Cardiac septum (tissue), 1 donor: ENCODE data around the gene CHFR. TPM values are rescaled to one million over a fixed set of nuclear protein-coding genes. Genes with fewer than 3 reads are reported as not detected.
"Not testable (repeated sequence)": the region's sequence is repeated elsewhere in the genome, so short reads cannot be mapped to it uniquely, and the experiment has no call there.

ENCODE experiments used
- DNase-seq: peaks from one replicate; pipeline ENCODE4 v3.0.0-alpha.2; 2020; ENCODE audit warnings: low spot score
- intact Hi-C: fragments of 100-400 bp; cut with DNase I; formaldehyde crosslinking; loops from one replicate; pipeline ENCODE4 v1.14.0; 2022
- total RNA-seq: library from RNA; stranded (reverse); fragmentation: NEBNext Ultra II Directional; extraction: Animal tissue kit (Norgen Biotek cat#: 25700); gene quantifications from one replicate; pipeline ENCODE4 v1.2.1, GENCODE V29; 2021
- donor health status: DM: no; HTN: no; CAD: no.

Gene CHFR
- total RNA-seq, 1 donor from 2014 or later: 22.5 TPM

DNA sequence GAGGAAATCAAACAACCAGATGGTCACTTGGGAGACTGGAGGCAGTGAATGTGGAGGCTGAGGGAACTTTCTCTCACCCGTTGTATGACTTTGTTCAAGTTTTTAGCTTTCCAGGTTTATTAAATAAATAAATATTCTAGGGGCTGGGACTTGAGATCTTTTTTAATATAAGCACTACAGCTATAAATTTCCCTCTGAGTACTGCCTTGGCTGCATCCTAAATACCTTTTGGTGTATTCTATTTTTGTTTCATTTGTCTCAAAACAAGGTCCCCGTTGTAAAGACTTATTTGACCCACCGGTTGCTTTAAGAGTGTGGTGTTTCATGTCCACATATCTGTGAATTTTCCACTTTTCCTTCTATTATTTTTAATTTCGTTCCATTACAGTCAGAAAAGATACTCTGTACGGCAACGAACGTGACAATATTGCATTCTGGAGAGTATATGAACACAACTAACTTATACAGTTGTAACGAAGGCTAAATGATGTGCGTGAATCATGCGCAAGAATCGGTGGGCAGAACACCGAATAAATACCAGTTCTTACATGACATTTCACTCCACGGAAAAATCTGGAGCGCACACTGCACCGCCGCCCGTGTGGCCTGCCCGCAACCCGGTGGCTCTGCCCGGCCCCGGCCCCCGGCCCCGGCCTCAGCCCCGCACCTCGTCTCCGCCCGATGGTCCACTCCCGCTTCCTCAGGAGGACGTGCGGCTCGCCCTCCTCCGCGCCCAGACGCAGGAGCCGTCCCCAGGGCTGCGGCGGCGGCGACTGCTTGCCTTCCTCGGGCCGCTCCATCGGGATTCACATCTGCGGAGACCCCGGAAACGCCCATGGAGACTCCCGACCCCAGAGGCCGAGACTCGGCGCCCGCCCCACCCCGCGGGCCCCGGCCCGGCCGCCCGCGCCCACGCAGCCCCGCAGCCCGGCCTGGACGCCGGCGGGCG is 602 bp downstream of the CHFR start:
- intact Hi-C loops: loop anchor here (2.0 to 5.0 kb wide), 2 partner anchors 58 to 125 kb away; partner anchors contain the start of genes ANKLE2 and GOLGA3
- no peak for DNase-seq

DNA sequence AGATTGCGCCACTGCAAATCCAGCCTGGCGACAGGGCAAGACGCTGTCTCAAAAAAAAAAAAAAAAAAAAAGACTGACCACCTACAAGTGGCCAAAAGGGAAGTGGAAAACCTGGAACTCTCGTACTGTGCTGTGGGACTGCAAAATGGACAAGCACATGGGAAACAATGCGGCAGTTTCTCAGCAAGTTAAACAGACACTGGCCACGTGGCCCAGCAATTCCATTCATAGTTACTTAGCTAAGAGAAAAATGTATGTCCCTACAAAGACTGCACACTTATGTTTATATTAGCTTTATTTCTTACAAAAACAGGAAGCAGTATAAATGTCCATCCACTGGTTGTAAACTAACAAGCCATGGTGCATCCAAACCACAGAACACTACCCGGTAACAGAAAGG is 5.6 kb downstream of the CHFR start:
- DNase-seq: no peak
- intact Hi-C loops: no loop called here

DNA sequence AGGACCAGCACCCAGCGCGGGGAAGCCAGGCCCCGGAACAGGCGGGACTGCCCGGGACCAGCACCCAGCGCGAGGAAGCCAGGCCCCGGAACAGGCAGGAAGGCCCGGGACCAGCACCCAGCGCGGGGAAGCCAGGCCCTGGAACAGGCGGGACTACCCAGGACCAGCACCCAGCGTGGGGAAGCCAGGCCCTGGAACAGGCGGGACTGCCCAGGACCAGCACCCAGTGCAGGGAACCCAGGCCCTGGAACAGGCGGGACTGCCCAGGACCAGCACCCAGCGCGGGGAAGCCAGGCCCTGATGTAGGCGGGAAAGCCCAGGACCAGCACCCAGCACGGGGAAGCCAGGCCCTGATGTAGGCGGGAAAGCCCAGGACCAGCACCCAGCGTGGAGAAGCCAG is 12.8 kb downstream of the CHFR start:
- intact Hi-C loops, DNase-seq: not testable (repeated sequence)

DNA sequence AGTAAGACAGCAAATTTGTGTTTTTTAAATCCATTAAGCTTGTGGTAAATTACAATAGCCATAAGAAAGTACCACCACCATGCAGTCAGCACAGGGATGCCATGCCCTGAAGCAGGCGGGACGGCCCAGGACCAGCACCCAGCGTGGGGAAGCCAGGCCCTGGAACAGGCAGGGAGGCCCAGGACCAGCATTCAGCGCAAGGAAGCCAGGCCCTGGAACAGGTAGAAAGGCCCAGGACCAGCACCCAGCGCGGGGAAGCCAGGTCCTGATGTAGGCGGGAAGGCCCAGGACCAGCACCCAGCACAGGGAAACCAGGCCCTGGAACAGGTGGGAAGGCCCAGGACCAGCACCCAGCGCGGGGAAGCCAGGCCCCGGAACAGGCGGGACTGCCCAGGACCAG is 13.2 kb downstream of the CHFR start:
- no peak for DNase-seq
- intact Hi-C loops: no loop called here

DNA sequence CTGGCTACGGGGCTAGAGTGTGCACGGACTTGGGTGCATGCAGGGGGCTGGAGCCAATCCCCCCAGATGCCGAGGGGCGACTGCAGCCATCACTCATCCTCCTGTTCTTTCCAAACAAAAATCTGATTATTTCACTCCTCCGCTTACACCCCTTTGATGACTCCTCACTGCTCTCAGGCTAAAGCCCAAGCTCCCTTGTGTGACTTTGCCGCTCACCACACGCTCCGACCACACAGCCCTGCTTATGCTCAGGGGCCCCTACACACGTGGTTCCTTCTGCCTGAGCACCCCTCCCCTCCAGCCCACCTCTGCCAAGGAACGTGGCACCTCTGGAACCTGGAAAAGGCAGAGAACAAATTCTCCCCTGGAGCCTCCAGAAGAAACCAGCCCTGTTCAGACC is 13.7 kb downstream of the CHFR start:
- DNase-seq: no peak
- intact Hi-C loops: no loop called here

DNA sequence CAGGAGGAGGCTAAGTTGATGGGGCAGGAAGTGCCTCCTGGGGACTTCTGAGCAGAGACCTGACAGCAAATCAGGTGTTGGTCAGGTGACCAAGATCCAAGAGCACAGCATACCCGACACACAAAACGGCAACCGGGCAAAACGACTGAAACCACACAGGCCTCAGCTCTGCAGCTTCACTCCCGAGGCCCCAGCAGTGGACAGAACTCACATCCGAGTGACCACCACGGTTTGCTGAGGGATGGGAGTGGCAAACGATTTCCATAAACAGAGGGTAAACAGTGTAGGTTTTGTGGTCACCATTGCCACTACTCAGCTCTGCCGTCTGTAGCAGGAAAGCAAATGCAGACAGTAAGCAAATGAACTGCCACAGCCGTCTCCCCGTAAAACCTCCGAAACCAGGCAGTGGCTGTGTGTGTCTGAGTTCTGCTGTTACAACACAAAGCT is 14.4 kb downstream of the CHFR start:
- intact Hi-C loops: no loop called here
- no peak for DNase-seq

DNA sequence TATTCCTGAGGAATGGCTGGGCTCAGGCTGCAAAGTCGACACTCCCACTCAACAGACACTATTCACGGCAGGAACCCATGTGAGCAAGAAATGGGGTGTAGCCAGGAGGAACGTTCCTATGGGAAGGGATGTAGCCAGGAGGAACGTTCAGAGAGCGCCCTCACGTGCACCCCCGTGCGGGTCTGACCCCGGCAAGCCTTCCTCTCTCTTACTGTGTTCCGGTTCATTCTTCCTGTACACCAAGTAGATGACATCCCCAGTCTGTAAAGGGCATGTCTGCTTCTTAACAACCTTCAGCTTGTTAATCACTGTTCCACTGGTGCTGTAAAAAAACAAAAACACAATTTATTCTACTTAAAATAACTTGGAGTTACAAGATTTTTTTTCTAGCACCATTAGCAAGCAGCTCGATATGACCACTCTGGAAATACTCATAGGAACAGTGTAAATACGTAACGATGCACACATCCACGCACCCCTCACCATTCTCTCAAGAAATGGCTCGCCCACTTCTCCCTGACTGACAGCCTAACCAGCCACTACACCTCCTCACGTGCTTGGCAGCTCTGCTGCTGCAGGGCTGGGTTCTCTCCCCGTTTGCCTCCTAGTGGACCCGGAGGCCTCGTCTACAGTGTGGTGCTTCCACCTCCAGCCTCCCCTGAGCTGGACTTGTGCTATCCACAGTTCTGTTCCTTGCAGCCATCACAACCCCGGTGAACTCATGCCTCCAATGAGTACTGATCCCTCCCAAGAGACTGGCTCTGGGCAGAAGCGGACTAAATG is 15.1 kb downstream of the CHFR start:
- intact Hi-C loops: no loop called here
- no peak for DNase-seq

DNA sequence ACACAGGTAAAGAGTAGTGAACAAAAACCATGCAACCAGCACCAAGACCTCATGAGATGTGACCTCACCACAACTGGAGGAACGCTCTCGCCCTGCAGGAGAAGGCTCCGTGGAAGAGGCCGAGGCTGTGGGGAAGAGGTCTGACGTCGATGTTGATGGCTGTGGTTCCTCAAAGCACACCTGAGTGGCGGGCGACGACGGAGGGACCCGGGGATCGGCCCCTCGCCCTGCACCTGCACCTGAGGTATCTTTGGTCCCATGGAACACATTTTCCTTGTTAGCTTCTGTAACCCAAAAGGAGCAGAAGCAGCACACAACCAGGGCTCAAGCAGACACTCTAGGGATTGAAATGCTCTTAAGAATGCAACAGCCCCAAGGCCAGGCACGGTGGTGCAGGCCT is 17.9 kb downstream of the CHFR start:
- intact Hi-C loops: no loop called here
- DNase-seq: no peak

DNA sequence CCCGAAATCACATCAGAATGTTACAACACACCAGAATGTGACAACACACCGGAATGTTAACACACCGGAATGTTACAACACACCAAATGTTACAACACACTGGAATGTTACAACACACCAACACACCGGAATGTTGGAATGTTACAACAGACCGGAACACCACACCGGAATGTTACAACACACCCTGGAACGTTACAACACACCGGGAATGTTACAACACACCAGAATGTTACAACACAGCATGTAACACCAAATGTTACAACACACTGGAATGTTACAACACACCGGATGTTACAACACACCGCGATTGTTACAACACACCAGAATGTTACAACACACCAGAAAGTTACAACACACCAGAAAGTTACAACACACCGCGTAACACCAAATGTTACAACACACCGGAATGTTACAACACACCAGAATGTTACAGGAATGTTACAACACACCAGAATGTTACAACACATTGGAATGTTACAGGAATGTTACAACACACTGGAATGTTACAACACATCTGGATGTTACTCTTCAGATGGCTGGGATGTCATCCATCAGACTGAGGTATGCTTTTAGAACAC is 21.1 kb downstream of the CHFR start:
- DNase-seq: no peak
- intact Hi-C loops: no loop called here

DNA sequence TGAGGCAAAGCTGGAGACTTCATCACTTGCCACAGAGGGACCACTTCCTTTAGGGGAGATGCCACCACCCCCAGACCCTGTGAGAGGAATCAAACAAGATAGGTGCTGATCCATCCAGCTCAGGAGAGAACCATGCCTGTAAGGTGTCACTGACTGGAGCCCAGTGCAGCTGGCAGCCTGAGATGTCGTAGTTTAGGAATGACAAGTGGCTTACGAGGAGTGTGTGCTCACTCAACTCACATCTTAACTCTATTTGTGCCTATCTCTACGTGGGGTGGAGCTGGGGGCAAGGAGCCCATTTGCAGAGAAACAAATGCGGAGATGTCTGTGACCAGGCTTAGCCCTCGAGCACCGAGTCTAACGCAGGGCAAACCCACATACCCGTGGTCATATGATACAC is 25.8 kb downstream of the CHFR start:
- intact Hi-C loops: no loop called here
- no peak for DNase-seq

DNA sequence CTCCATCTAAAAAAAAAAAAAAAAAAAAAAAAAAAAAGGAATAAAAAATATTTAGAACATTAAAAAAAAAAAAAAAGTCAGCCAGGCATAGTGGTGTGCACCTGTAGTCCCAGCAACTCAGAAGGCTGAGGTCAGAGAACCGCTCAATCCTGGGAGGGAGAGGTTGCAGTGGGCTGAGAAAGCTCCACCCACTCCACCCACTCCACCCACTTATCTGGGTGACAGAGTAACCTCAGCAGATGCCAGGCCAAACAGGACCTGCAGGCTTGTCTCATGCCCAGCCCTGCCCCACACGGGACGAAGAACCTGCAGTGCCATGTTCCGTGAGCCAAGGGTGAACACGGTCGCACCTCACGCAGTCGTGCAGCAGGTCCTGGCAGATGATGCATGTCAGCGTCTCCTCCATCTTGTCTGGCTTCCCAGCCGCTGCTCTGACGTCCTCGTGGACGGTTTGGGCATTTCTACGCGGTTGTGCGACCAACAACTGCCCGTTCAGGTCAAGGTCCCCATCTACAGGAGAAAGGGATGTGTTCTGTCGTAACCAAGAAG is 28.6 kb downstream of the CHFR start:
- intact Hi-C loops: no loop called here
- DNase-seq: no peak

DNA sequence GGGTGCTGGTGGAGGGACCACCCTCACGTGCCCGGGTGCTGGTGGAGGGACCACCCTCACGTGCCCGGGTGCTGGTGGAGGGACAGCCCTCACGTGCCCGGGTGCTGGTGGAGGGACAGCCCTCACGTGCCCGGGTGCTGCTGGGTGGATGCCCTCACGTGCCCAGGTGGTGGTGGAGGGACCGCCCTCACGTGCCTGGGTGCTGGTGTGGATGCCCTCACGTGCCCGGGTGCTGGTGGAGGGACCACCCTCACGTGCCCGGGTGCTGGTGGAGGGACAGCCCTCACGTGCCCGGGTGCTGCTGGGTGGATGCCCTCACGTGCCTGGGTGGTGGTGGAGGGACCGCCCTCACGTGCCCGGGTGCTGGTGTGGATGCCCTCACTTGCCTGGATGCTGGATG is 30.4 kb downstream of the CHFR start:
- intact Hi-C loops, DNase-seq: not testable (repeated sequence)

DNA sequence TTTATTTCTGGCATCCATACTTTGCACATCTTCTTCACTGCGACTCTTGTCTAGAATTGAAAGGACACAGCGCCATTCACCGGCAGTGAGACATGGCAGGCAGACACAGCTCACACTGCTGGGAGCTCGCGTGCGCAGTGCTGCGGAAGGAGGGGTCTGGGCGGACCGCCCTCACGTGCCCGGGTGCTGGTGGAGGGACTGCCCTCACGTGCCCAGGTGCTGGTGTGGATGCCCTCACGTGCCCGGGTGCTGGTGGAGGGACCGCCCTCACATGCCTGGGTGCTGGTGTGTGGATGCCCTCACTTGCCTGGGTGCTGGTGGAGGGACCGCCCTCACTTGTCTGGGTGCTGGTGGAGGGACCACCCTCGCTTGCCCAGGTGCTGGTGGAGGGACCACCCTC is 30.8 kb downstream of the CHFR start:
- DNase-seq: no peak
- intact Hi-C loops: no loop called here

DNA sequence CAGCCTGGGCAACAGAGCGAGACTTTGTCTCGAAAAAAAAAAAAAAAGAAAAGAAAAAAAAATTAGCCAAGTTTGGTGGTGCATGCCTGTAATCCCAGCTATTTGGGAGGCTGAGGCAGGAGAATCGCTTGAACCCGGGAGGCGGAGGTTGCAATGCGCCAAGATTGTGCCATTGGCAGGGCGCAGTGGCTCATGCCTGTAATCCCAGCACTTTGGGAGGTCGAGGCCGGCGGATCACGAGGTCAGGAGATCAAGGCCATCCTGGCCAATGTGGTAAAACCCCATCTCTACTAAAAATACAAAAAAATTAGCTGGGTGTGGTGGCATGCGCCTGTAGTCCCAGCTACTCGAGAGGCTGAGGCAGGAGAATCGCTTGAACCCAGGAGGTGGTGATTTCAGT is 32.2 kb downstream of the CHFR start:
- intact Hi-C loops, DNase-seq: not testable (repeated sequence)

DNA sequence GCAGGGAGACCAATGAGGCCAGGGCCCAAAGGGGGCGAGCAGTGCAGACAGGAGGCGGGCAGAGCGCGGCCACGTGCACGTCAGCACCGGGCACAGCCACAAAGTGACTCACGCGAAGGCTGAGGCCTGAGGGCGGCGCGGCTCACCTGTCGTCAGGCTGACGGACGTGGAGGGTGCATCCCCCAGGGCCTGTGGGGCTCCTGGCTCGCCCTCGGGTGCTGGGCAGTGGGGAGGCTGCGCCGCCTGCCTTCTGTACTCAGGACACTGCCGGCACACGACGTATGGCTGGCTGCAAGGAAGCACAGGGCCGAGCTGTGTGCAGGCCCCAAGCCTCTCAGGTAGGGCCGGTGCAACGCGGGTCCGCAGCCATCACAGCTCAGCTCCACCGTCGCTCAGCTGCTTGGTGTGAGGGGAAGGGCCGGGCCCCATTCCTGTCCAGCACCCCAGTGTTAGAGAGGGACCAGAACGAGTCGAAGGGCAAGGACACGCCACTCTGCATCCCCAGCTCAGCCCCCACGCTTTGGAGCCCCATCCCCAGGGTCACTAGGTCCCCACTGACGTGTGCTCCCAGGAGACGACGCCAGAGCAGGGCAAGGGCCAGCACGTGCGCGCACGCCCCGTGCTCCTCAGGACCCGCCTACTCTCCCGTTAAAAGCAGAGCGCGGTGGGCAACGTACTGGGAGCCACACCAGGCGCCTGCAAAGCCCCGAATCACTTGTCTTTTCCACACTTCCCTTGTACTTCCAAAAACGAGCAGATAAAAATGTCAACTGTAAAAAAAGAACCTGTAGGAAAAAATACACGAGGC is 33.9 kb downstream of the CHFR start:
- no peak for DNase-seq
- intact Hi-C loops: no loop called here

DNA sequence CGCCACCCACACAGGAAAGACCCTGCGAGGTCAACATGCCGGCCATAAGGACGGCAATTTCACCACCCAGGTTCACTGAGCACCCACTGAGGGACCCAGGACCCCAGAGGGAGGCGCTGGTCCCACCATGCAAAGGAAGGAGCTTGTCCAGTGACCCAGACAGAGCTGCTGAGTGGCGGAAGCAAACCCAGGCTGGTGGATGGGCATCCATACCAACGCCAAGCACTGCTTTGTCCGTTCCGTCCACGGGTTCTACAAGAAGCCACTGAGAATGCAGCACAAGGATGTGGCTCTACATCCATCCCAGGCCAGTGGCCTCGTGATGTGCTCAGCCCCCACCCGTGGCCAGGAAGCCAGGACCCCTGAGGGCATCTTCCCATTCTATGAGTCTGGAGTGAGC is 34.9 kb downstream of the CHFR start:
- intact Hi-C loops: no loop called here
- no peak for DNase-seq

DNA sequence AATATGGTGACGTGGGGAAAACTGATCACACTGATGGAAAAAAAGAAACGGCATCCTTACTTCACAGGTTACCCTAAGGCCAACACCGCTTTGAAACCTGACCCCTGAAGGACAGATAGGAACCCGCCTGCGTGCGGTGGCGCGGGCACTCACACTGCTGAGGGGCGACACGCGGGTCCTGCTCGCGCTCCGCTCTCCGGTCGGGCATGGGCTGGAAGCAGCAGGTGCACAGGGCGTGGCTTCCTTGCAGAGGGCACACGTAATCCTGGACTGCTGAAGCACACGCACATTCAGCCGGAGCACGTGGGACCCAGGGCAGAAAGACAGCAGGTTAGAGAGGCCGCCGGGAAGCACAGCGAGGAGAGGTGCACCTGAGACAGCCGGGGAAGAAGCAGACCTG is 35.9 kb downstream of the CHFR start:
- DNase-seq: no peak
- intact Hi-C loops: no loop called here

DNA sequence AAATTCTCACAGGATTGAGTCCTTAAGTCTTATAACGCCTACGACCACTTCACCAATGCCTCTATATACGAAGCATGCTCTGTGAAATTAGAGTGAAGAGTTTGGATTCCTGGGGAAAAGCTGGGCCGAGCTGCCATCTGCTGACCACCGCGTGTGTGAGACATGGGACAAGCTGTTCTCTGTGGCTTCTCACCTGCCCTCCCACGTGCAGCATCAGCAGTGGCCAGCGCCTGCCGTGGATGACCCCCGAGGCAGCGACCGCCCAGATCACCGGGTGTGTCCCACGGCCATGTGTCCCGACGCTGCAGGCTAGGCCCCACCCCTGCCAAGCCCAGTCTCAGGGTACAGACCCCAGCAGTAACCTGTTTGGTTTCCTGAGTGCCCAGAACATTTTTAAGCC is 37.1 kb downstream of the CHFR start:
- no peak for DNase-seq
- intact Hi-C loops: no loop called here

DNA sequence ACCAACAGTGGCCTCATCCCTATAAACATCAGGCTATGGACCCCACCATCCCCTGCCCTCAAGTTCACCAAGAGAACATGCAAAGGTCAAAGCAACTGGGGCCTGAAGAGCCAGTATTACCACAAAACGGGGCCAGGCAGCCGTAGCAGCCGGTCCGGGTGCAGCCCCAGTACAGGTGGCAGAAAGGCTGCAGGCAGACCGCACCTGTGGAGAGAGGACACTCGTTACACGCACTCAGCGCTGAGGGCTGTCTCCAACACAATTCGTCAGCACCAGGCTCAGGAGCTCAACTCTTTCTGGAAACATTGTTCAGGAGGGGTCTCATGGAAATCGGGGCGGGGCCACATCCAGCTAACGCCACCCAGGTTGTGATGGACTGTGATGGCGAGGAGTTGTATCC is 38.9 kb downstream of the CHFR start:
- intact Hi-C loops: no loop called here
- no peak for DNase-seq
